SK-N-SH (cell line): ENCODE results near the gene DCTN4.

Experiments
- EP300 ChIP-seq, 2 experiments: IDR thresholded peaks; 2 replicates each; pipeline versions ENCODE4 v1.4.0 to v1.6.1; 2012; ENCODE audit warnings: borderline replicate concordance in 1 of 2, low read depth in 1 of 2, low read length in 1 of 2
- EZH2phosphoT487 ChIP-seq: fragments of 200-600 bp; sonication (generic); IDR thresholded peaks from 2 replicates; pipeline ENCODE4 v1.6.1; 2017; ENCODE audit warnings: low read depth, mixed run types, mild to moderate bottlenecking, antibody characterized with exemption, moderate library complexity, borderline replicate concordance
- FOSL2 ChIP-seq: IDR thresholded peaks from 2 replicates; pipeline ENCODE4 v1.4.0; 2012; ENCODE audit warnings: low read depth, mild to moderate bottlenecking, moderate library complexity, borderline replicate concordance
- FOXM1 ChIP-seq: IDR thresholded peaks from 2 replicates; pipeline ENCODE4 v1.4.0; 2012; ENCODE audit warnings: low read depth, mild to moderate bottlenecking
- MXI1 ChIP-seq: IDR thresholded peaks from 2 replicates; pipeline ENCODE4 v1.6.1; 2012; ENCODE audit warnings: mild to moderate bottlenecking, low read depth, low read length, improper control_type of control experiment
- POLR2AphosphoS5 ChIP-seq: IDR thresholded peaks from 2 replicates; pipeline ENCODE4 v1.6.1; 2012; ENCODE audit warnings: low read depth, low read length
- RAD21 ChIP-seq: IDR thresholded peaks from 2 replicates; pipeline ENCODE4 v1.6.1; 2012; ENCODE audit warnings: mild to moderate bottlenecking, low read length
- SIN3A ChIP-seq: IDR thresholded peaks from 2 replicates; pipeline ENCODE4 v1.6.1; 2012; ENCODE audit warnings: low read depth, mild to moderate bottlenecking, low read length, moderate library complexity, borderline replicate concordance
- TEAD4 ChIP-seq: IDR thresholded peaks from 2 replicates; pipeline ENCODE4 v1.4.0; 2012; ENCODE audit warnings: mild to moderate bottlenecking, borderline replicate concordance; ENCODE audit not compliant: insufficient read depth
- USF2 ChIP-seq: fragments of 150-350 bp; IDR thresholded peaks from 2 replicates; pipeline ENCODE4 v1.6.1; 2017; ENCODE audit warnings: antibody characterized with exemption, low read length, low read depth, borderline replicate concordance
- TF ChIP-seq, protein P1 (sequence below): fragments of 200-600 bp; sonication (generic); IDR thresholded peaks from 2 replicates; pipeline ENCODE4 v1.6.1; 2017; ENCODE audit warnings: antibody characterized with exemption, mild to moderate bottlenecking, moderate library complexity
- TF ChIP-seq, protein P2 (sequence below): IDR thresholded peaks from 2 replicates; pipeline ENCODE4 v1.4.0; 2012; ENCODE audit warnings: low read depth, borderline replicate concordance
- TF ChIP-seq, protein P3 (sequence below): IDR thresholded peaks from 2 replicates; pipeline ENCODE4 v1.4.0; 2012; ENCODE audit warnings: low read depth, borderline replicate concordance

DNA sequence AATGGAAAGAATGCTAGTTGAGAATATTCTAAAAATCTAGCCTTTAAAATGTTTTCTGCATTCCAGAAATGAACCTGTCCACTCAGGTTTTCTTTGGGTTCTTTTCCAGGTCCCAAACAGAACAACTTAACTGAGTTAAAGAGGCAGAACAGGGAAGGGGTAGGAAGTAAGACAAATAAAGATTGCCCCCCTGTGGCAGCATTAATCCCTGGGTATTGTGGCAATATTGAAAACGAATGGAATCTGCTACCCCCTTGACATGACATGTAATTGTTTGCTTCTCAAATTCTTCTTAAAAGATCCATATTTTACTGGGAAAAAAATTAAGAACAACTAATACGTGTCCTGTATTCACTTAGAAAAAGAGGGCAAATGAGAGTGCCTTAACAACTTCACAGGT is 48.7 kb downstream of the DCTN4 start:
- no peak for TF ChIP-seq FOSL2
- TF ChIP-seq POLR2AphosphoS5 = no peak
- TF ChIP-seq, protein P1, sequence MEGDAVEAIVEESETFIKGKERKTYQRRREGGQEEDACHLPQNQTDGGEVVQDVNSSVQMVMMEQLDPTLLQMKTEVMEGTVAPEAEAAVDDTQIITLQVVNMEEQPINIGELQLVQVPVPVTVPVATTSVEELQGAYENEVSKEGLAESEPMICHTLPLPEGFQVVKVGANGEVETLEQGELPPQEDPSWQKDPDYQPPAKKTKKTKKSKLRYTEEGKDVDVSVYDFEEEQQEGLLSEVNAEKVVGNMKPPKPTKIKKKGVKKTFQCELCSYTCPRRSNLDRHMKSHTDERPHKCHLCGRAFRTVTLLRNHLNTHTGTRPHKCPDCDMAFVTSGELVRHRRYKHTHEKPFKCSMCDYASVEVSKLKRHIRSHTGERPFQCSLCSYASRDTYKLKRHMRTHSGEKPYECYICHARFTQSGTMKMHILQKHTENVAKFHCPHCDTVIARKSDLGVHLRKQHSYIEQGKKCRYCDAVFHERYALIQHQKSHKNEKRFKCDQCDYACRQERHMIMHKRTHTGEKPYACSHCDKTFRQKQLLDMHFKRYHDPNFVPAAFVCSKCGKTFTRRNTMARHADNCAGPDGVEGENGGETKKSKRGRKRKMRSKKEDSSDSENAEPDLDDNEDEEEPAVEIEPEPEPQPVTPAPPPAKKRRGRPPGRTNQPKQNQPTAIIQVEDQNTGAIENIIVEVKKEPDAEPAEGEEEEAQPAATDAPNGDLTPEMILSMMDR = peak; percentile 52
- TF ChIP-seq, protein P2, sequence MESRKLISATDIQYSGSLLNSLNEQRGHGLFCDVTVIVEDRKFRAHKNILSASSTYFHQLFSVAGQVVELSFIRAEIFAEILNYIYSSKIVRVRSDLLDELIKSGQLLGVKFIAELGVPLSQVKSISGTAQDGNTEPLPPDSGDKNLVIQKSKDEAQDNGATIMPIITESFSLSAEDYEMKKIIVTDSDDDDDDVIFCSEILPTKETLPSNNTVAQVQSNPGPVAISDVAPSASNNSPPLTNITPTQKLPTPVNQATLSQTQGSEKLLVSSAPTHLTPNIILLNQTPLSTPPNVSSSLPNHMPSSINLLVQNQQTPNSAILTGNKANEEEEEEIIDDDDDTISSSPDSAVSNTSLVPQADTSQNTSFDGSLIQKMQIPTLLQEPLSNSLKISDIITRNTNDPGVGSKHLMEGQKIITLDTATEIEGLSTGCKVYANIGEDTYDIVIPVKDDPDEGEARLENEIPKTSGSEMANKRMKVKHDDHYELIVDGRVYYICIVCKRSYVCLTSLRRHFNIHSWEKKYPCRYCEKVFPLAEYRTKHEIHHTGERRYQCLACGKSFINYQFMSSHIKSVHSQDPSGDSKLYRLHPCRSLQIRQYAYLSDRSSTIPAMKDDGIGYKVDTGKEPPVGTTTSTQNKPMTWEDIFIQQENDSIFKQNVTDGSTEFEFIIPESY = no peak
- TF ChIP-seq TEAD4 = no peak
- TF ChIP-seq RAD21 = peak; percentile 50
- TF ChIP-seq USF2 = no peak
- no peak for TF ChIP-seq EP300 (IDR thresholded peaks at IDR 0.05; ENCODE audit: borderline replicate concordance in 1 of 2, low read depth in 1 of 2, low read length in 1 of 2)
- no peak for TF ChIP-seq SIN3A
- TF ChIP-seq EZH2phosphoT487 = no peak
- TF ChIP-seq MXI1 = no peak
- no peak for TF ChIP-seq FOXM1
- TF ChIP-seq, protein P3, sequence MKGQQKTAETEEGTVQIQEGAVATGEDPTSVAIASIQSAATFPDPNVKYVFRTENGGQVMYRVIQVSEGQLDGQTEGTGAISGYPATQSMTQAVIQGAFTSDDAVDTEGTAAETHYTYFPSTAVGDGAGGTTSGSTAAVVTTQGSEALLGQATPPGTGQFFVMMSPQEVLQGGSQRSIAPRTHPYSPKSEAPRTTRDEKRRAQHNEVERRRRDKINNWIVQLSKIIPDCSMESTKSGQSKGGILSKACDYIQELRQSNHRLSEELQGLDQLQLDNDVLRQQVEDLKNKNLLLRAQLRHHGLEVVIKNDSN = no peak
